SW480 (cell line): ENCODE measurements around the gene WNT1.
A peak's percentile ranks its signal among the peaks of the same experiment; 100 is the strongest.

Experiments
- DNase-seq: peaks from one replicate; pipeline ENCODE4 v3.0.0-alpha.2; 2016; ENCODE audit warnings: low spot score

The WNT1 gene

GRCh38 chr12:48980953-48981756 lies 3.0 kb downstream of the WNT1 start:
- DNase-seq: no peak

- DNase-seq: no peak
These were observed 3.6 kb downstream of the WNT1 start for GRCh38 chr12:48981757-48982157.

GRCh38 chr12:48982397-48983080 lies 4.4 kb downstream of the WNT1 start:
- no peak for DNase-seq

GRCh38 chr12:48985475-48985897 lies 7.4 kb downstream of the WNT1 start:
- DNase-seq: no peak

GRCh38 chr12:48985901-48986300 lies 7.8 kb downstream of the WNT1 start:
- no peak for DNase-seq

- no peak for DNase-seq
These were observed 8.7 kb downstream of the WNT1 start for GRCh38 chr12:48986720-48987291.

- DNase-seq: peak; percentile 42
These were observed 10.0 kb downstream of the WNT1 start for GRCh38 chr12:48988030-48988649.

- no peak for DNase-seq
These were observed 12.4 kb downstream of the WNT1 start for GRCh38 chr12:48990552-48990951.

GRCh38 chr12:48991247-48992050 lies 13.3 kb downstream of the WNT1 start:
- no peak for DNase-seq

- DNase-seq: no peak
These were observed 15.7 kb downstream of the WNT1 start for GRCh38 chr12:48993787-48994186.

GRCh38 chr12:48994224-48995085 lies 16.3 kb downstream of the WNT1 start:
- DNase-seq: no peak

GRCh38 chr12:48995086-48995879 lies 17.2 kb downstream of the WNT1 start:
- peak; percentile 83 for DNase-seq

GRCh38 chr12:48996794-48997718 lies 18.9 kb downstream of the WNT1 start:
- DNase-seq: no peak

GRCh38 chr12:48997719-48998496 lies 19.8 kb downstream of the WNT1 start:
- DNase-seq: no peak

- peak; percentile 67 for DNase-seq
These were observed 20.6 kb downstream of the WNT1 start for GRCh38 chr12:48998497-48999353.

- peak; percentile 65 for DNase-seq
These were observed 21.4 kb downstream of the WNT1 start, which contains the start of gene DDN for GRCh38 chr12:48999371-49000131. DDN (minus strand) TSS chr12:48999375; CDS start chr12:48999287, 88 bp downstream.
